ENCODE measurements around the gene SCAF4. TPM values are rescaled to one million over a fixed set of nuclear protein-coding genes. Genes with fewer than 3 reads are reported as not detected.
A peak's percentile ranks its signal among the peaks of the same experiment; 100 is the strongest.

Gene SCAF4
- total RNA-seq, 1 donor from 2014 or later = 32.9 TPM

DNA sequence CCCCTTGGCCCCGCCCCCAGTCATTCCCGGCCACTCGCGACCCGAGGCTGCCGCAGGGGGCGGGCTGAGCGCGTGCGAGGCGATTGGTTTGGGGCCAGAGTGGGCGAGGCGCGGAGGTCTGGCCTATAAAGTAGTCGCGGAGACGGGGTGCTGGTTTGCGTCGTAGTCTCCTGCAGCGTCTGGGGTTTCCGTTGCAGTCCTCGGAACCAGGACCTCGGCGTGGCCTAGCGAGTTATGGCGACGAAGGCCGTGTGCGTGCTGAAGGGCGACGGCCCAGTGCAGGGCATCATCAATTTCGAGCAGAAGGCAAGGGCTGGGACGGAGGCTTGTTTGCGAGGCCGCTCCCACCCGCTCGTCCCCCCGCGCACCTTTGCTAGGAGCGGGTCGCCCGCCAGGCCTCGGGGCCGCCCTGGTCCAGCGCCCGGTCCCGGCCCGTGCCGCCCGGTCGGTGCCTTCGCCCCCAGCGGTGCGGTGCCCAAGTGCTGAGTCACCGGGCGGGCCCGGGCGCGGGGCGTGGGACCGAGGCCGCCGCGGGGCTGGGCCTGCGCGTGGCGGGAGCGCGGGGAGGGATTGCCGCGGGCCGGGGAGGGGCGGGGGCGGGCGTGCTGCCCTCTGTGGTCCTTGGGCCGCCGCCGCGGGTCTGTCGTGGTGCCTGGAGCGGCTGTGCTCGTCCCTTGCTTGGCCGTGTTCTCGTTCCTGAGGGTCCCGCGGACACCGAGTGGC, 72.2 kb downstream of the SCAF4 start, which contains the start of gene SOD1:
SOD1 (plus strand) TSS at position 158 of the 723 bp plus-strand sequence; CDS start at position 235, 77 bp downstream.
- Histone ChIP-seq H3K79me2 (ENCODE audit: insufficient read depth, low read length) (peaks cover 46% of the 10 kb centered on the region), H3K4me2 (ENCODE audit: low read length) (peak within 1 kb of the TSS; percentile 97), H2AFZ (ENCODE audit: low read depth, low read length) (peak within 1 kb of the TSS; percentile 88), H3K9me3 (ENCODE audit: insufficient read depth, low read depth, low read length) (no peaks in the 10 kb centered on the region), H3K4me3 (ENCODE audit: insufficient read depth, low read depth, low read length) (peak within 1 kb of the TSS; percentile 89), H3K27ac (ENCODE audit: low read depth, low read length) (peak within 1 kb of the TSS; percentile 85), H3K9ac (ENCODE audit: low read length) (peak within 1 kb of the TSS; percentile 91), H3K36me3 (ENCODE audit: insufficient read depth, low read length) (peaks cover 3% of the 10 kb centered on the region), H4K20me1 (ENCODE audit: insufficient read depth, low read length) (peaks cover 42% of the 10 kb centered on the region), H3K27me3 (ENCODE audit: insufficient read depth, low read length) (no peaks in the 10 kb centered on the region), H3K4me1 (ENCODE audit: insufficient read depth, low read length) (peaks cover 25% of the 10 kb centered on the region)
- no peak for TF ChIP-seq EZH2 (IDR thresholded peaks at IDR 0.05; ENCODE audit: insufficient read depth, low read length)
- TF ChIP-seq, protein P1, sequence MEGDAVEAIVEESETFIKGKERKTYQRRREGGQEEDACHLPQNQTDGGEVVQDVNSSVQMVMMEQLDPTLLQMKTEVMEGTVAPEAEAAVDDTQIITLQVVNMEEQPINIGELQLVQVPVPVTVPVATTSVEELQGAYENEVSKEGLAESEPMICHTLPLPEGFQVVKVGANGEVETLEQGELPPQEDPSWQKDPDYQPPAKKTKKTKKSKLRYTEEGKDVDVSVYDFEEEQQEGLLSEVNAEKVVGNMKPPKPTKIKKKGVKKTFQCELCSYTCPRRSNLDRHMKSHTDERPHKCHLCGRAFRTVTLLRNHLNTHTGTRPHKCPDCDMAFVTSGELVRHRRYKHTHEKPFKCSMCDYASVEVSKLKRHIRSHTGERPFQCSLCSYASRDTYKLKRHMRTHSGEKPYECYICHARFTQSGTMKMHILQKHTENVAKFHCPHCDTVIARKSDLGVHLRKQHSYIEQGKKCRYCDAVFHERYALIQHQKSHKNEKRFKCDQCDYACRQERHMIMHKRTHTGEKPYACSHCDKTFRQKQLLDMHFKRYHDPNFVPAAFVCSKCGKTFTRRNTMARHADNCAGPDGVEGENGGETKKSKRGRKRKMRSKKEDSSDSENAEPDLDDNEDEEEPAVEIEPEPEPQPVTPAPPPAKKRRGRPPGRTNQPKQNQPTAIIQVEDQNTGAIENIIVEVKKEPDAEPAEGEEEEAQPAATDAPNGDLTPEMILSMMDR (IDR thresholded peaks at IDR 0.05; ENCODE audit: insufficient read depth, low read depth, low read length) = no peak
- Mint-ChIP-seq H3K9me3 (ENCODE audit: unreplicated experiment) (peaks cover 6% of the 10 kb centered on the region), H3K27me3 (ENCODE audit: low read depth, unreplicated experiment) (no peaks in the 10 kb centered on the region), H3K4me3 (ENCODE audit: unreplicated experiment) (peak within 1 kb of the TSS; percentile 100), H3K4me1 (ENCODE audit: low read depth, unreplicated experiment) (peaks cover 12% of the 10 kb centered on the region), H3K36me3 (ENCODE audit: low read depth, unreplicated experiment) (peaks cover 7% of the 10 kb centered on the region), H3K27ac (ENCODE audit: unreplicated experiment) (peak within 1 kb of the TSS; percentile 96)
- DNase-seq (ENCODE audit: low read depth) (peak; percentile 80), FAIRE-seq (no peak)

DNA sequence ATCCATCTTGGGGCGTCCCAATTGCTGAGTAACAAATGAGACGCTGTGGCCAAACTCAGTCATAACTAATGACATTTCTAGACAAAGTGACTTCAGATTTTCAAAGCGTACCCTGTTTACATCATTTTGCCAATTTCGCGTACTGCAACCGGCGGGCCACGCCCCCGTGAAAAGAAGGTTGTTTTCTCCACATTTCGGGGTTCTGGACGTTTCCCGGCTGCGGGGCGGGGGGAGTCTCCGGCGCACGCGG, 72.7 kb downstream of the SCAF4 start:
- H3K4me3 Mint-ChIP-seq (ENCODE audit: unreplicated experiment) = peak overlapping the region; percentile 100
- Histone ChIP-seq H4K20me1 (ENCODE audit: insufficient read depth, low read length) (peaks cover 39% of the 10 kb centered on the region), H2AFZ (ENCODE audit: low read depth, low read length) (peak overlapping the region; percentile 88), H3K4me1 (ENCODE audit: insufficient read depth, low read length) (peaks cover 25% of the 10 kb centered on the region), H3K9me3 (ENCODE audit: insufficient read depth, low read depth, low read length) (no peaks in the 10 kb centered on the region), H3K9ac (ENCODE audit: low read length) (peak overlapping the region; percentile 91), H3K27me3 (ENCODE audit: insufficient read depth, low read length) (no peaks in the 10 kb centered on the region), H3K27ac (ENCODE audit: low read depth, low read length) (peak overlapping the region; percentile 85), H3K4me3 (ENCODE audit: insufficient read depth, low read depth, low read length) (peak overlapping the region; percentile 89), H3K79me2 (ENCODE audit: insufficient read depth, low read length) (peaks cover 44% of the 10 kb centered on the region), H3K4me2 (ENCODE audit: low read length) (peak overlapping the region; percentile 97), H3K36me3 (ENCODE audit: insufficient read depth, low read length) (peaks cover 3% of the 10 kb centered on the region)
- TF ChIP-seq, protein P1 (IDR thresholded peaks at IDR 0.05; ENCODE audit: insufficient read depth, low read depth, low read length) = no peak
- no peak for TF ChIP-seq EZH2 (IDR thresholded peaks at IDR 0.05; ENCODE audit: insufficient read depth, low read length)
- H3K36me3 Mint-ChIP-seq (ENCODE audit: low read depth, unreplicated experiment) = peaks cover 9% of the 10 kb centered on the region
- peak overlapping the region; percentile 45 for H3K27ac Mint-ChIP-seq (ENCODE audit: unreplicated experiment)
- peaks cover 7% of the 10 kb centered on the region for H3K9me3 Mint-ChIP-seq (ENCODE audit: unreplicated experiment)
- H3K27me3 Mint-ChIP-seq (ENCODE audit: low read depth, unreplicated experiment) = no peaks in the 10 kb centered on the region
- FAIRE-seq = no peak
- H3K4me1 Mint-ChIP-seq (ENCODE audit: low read depth, unreplicated experiment) = peaks cover 12% of the 10 kb centered on the region
- DNase-seq (ENCODE audit: low read depth) = no peak

DNA sequence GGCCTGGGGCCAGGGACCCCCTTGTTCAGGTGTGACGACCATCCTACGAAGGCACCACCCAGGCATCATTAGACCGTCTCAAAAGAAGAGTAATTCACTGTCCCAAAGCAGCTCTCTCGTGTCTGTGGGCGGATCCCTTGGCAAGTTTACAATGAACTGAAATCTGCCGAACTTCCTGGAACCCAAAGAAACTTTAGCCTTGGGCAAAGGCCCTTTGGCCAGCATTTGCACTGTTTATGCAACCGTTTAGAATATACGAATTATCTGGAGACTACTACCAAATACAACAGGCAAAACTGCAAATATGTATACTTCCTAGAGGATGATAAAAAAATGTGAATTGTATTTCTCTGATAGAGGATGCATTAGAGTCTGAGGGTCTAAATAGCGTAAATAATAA, 73.9 kb downstream of the SCAF4 start:
- DNase-seq (ENCODE audit: low read depth) = no peak
- no peak overlapping the region for H2AFZ ChIP-seq (ENCODE audit: low read depth, low read length)
- TF ChIP-seq, protein P1 (IDR thresholded peaks at IDR 0.05; ENCODE audit: insufficient read depth, low read depth, low read length) = no peak
- no peak for TF ChIP-seq EZH2 (IDR thresholded peaks at IDR 0.05; ENCODE audit: insufficient read depth, low read length)
- no peak overlapping the region for H3K27ac ChIP-seq (ENCODE audit: low read depth, low read length)
- H3K36me3 ChIP-seq (ENCODE audit: insufficient read depth, low read length) = no peaks in the 10 kb centered on the region
- Mint-ChIP-seq H3K9me3 (ENCODE audit: unreplicated experiment) (peaks cover 7% of the 10 kb centered on the region), H3K4me1 (ENCODE audit: low read depth, unreplicated experiment) (peaks cover 12% of the 10 kb centered on the region), H3K36me3 (ENCODE audit: low read depth, unreplicated experiment) (peaks cover 7% of the 10 kb centered on the region), H3K4me3 (ENCODE audit: unreplicated experiment) (no peak overlapping the region), H3K27ac (ENCODE audit: unreplicated experiment) (no peak overlapping the region), H3K27me3 (ENCODE audit: low read depth, unreplicated experiment) (no peaks in the 10 kb centered on the region)
- peaks cover 25% of the 10 kb centered on the region for H3K4me1 ChIP-seq (ENCODE audit: insufficient read depth, low read length)
- no peaks in the 10 kb centered on the region for H3K27me3 ChIP-seq (ENCODE audit: insufficient read depth, low read length)
- H3K4me3 ChIP-seq (ENCODE audit: insufficient read depth, low read depth, low read length) = no peak overlapping the region
- peaks cover 32% of the 10 kb centered on the region for H3K79me2 ChIP-seq (ENCODE audit: insufficient read depth, low read length)
- no peak for FAIRE-seq
- H3K9ac ChIP-seq (ENCODE audit: low read length) = no peak overlapping the region
- no peaks in the 10 kb centered on the region for H3K9me3 ChIP-seq (ENCODE audit: insufficient read depth, low read depth, low read length)
- no peak overlapping the region for H3K4me2 ChIP-seq (ENCODE audit: low read length)
- H4K20me1 ChIP-seq (ENCODE audit: insufficient read depth, low read length) = peaks cover 28% of the 10 kb centered on the region
